Retinal pigment epithelial cell (primary cell): ENCODE data around the gene PEX26.
"Not testable (repeated sequence)": the region's sequence is repeated elsewhere in the genome, so short reads cannot be mapped to it uniquely, and the experiment has no call there.

Source experiments
- DNase-seq: peaks from one replicate; pipeline ENCODE4 v3.0.0-alpha.2; 2010; ENCODE audit warnings: low read depth
- H3K4me3 ChIP-seq: 2 replicates; pipeline ENCODE4 v1.5.1; 2011; ENCODE audit warnings: mild to moderate bottlenecking, low read length, control low read depth, moderate library complexity
- CTCF ChIP-seq: conservative IDR thresholded peaks from 2 replicates; pipeline ENCODE4 v1.5.1; 2011; ENCODE audit warnings: low read depth, low read length, control low read depth, inconsistent platforms

Gene PEX26

GRCh38 chr22:18034076-18034475 is 43.7 kb upstream of the PEX26 start:
- no peak for DNase-seq
- no peak for TF ChIP-seq CTCF
- no peak overlapping the region for H3K4me3 ChIP-seq

- TF ChIP-seq CTCF = no peak
- DNase-seq = no peak
- no peak overlapping the region for H3K4me3 ChIP-seq
Observed at GRCh38 chr22:18035751-18036150, 42.0 kb upstream of the PEX26 start.

- not testable (repeated sequence) for DNase-seq, H3K4me3 ChIP-seq
Observed at GRCh38 chr22:18040898-18041297, 36.9 kb upstream of the PEX26 start.

- H3K4me3 ChIP-seq = no peak overlapping the region
- TF ChIP-seq CTCF = no peak
- DNase-seq = no peak
Observed at GRCh38 chr22:18042685-18043084, 35.1 kb upstream of the PEX26 start.

GRCh38 chr22:18044548-18045271 is 33.1 kb upstream of the PEX26 start:
- no peak for TF ChIP-seq CTCF
- no peak for DNase-seq
- H3K4me3 ChIP-seq = no peak overlapping the region

GRCh38 chr22:18045794-18046193 is 32.0 kb upstream of the PEX26 start:
- no peak overlapping the region for H3K4me3 ChIP-seq
- no peak for DNase-seq
- TF ChIP-seq CTCF = no peak

- no peak overlapping the region for H3K4me3 ChIP-seq
- TF ChIP-seq CTCF = no peak
- no peak for DNase-seq
Observed at GRCh38 chr22:18048041-18048440, 29.7 kb upstream of the PEX26 start.
